ENCODE measurements around the gene PTK6. TPM values are rescaled to one million over a fixed set of nuclear protein-coding genes. Genes with fewer than 3 reads are reported as not detected.
A peak's percentile ranks its signal among the peaks of the same experiment; 100 is the strongest.
"Not testable (repeated sequence)": the region's sequence is repeated elsewhere in the genome, so short reads cannot be mapped to it uniquely, and the experiment has no call there.

The PTK6 gene
- not detected for total RNA-seq

DNA sequence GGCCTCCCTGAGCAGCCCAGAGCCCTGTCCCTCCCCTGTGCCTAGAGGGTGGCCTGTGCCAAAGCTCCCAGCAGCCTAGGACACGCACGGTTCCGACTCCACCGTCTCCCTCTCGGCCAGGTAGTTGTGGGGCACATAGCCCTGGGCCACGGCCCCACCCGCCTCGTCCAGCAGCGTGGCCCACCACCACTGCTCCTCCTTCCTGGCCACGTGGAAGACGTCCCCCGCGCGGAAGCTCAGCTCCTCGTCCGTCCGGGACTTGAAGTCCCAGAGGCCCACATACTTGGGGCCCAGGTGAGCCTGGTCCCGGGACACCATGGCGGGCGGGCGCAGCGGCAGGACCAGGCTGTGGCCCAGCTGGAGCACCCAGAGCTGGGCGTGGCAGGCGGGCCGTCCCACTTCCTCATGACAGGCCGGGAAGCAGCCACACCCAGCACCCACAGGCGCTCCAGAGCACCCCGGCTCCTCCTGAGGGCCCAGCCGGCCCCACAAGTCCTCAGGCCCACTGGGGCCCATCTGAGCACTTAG is at the start of gene PTK6:
Gene PTK6, minus strand, starts transcription at position 380 of the 528 bp plus-strand sequence. Its CDS starts 62 bp downstream, at position 318.
- no peak for DNase-seq (ENCODE audit: low spot score in 2 of 2)
- FAIRE-seq: no peak

DNA sequence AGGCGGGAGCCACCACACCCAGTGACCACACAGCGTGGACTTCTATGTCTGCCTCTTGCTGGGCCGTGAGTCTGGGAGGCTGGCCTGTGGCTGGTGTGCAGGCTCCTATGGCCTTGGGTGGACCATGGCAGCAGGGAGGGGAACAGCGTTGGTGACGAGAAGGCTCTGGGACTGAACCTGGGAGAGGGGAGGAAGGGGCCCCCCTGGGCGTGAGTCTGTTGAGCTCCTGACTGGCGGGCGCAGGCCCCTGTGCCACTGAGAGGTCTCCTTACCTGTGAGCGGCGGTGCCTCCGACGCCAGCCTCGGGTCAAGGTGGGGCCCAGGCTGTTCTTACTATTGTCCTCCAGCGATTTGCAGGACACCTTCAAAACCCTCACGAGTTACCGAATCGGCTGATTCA is 49.6 kb upstream of the PTK6 start:
- FAIRE-seq: no peak
- DNase-seq (ENCODE audit: low spot score in 2 of 2): no peak

DNA sequence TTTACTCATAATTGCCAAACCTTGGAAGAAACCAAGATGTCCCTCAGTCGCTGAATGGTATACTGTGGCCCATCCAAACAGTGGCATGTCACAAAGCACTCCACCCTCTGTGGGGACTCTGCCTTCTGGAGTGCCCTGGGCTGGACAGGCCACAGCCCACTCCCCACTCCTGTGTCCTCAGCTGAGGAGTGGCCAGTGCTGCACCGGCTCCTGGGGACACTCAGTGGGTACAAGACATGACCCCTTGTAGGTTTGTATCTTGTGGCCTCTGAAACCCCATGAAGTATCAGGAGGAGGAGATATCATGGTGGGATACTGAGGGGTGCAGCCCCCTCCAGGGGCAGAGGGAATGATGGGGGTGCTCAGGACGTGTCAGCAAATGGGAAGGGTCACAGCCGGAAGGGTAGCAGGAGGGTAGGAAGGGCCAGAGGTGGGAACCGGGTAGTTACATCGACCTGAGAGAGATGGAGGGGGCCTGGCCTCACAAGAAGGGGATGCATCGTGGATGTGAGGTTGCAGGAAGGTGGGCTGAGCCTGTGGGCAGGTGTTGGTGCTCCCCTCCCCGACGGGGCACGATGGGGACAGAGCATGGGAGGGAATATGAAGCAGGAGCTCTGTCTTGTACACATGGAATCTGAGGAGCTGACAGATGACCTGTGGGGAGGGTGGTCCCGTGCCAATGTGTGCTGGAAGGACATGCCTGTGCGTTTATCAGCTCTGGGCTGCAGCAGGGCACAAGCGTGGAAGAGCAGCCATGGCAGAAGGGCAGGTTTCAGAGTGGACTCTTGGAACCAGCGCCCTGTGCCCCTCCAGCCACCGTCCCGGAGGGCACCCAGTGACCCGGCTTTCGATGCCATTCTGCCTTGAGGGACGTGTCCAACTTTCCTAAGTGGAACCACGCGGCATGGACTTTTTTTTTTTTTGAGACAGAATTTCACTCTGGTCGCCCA is 48.7 kb upstream of the PTK6 start:
- DNase-seq (ENCODE audit: low spot score in 2 of 2) (no peak), FAIRE-seq (no peak)

DNA sequence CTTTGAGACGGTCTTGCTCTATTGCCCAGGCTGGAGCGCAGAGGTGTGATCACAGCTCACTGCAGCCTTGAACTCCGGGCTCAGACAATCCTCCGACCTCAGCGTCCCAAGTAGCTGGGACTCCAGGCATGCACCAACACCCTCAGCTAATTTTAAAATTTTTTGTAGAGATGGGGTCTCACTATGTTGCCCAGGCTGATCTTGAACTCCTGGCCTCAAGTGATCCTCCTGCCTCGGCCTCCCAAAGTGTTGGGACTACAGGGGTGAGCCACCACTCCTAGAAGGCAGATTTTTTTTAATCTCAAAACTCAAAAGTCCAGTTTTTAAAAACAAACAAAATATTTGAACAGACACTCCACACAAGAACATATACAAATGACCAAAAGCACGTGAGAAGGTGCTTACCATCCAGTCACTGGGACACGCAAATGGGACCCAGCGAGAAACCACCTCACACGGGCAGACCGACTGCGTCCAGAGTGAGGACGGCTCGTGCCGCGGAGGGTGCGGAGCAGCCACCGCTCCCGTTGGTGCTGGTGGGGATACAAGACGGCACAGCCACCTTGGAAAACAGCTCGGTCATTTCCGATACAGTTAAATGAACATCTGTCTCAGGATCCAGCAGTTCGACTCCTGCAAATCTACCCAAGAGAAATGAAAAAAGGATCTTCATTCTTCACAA is 45.3 kb upstream of the PTK6 start:
- FAIRE-seq (no peak), DNase-seq (ENCODE audit: low spot score in 2 of 2) (no peak)

DNA sequence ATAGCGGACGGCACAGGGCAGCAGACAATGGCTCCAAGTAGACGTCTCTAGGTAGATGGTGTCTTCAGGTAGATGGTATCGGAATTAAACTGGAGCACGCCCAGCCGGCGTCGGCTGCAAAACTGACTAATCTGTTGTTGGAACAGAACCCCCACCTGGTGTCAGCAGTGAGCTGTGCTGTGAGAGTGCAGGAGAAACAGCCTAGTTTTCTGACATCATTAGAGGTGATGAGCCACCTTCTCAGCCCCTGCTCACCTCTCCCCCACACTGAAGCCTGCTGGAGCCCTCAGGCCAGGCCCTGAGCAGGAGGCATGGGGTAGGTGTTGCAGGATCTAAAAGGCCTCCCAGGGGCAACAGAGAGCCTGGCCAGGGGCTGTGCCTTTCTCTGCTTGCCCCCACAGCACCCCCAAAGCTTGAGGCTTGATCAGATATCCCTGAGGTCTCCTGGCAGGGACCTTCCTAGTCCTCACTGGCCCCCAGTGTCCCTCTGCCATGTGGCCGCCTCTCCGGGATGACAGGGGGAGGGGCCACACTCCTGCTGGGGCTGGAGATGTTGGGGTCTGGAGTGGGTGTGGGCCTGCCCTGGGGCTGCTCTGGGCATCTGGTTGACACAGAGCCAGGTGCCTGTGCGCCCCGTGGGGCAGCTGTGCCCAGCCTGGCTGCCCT is 43.8 kb upstream of the PTK6 start:
- FAIRE-seq (no peak), DNase-seq (ENCODE audit: low spot score in 2 of 2) (peak in 1 of 2 donors; percentile 58)

DNA sequence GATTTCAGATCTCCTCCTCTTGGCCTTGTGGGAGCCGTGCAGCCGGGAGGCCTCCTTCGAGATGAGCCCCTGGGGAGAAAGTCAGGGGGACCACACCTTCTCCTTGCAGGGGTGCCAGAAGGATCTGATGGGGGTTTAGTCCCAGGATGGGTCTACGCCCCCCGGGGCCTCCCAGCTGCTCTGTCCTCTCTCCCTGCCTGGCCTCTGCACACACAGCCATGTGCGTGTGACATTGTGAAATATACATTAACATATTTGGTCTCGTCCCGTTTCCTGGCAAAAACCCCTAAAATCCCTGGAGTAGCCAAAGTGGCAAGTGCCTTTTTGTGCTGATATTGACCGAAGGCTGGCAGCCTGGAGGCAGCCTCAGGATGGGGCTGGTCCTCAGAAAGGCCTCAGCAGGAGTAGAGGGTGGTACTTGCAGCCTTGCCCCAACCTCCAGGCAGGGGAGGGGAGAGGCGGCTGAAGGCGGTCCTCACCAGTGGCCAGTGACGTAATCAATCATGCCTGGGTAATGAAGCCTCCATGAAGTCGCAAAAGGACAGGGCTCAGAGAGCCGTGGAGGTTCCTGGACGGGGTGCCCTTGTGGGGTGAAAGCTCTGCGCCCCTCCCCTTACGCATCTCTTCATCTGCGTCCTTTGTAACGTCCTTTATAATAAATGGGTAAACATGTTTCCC is 42.0 kb upstream of the PTK6 start:
- no peak for DNase-seq (ENCODE audit: low spot score in 2 of 2)
- no peak for FAIRE-seq

DNA sequence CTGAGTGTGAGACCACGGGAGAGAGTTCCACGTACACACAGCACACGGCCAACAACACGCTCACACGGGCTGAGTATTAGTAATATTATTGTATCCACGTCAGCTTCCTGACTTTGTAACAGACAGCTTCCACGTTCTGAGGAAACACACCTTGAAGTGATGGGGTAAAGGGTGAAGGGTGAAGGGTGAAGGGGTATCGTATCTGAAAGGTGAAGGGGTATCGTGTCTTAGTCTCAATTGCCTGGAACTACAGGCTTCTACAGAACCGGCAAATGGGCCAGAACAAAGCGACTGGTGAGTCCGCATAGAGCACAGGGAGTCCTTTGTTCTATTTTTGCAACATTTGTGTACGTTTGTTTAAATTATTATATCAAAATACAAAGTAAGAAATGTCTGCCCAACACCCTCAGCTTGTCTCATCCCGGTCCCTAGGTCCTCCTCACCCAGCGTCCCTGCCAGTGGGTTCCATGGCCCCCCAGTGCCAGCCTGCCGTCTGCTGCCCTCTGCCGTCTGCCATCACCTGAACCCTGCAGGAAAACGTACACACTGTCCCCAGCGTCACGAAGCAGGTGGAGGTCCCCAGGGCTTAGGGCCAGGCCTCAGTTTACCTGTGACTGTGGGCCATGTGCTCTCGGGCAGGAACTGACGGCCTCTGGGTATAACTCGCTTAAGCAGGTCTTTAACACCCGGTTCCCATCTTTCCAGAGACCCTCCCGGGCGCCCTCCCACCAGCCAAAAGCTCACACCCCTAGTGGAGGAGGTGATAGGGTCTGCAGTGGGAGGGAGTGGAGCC is 41.2 kb upstream of the PTK6 start:
- DNase-seq (ENCODE audit: low spot score in 2 of 2) (no peak), FAIRE-seq (no peak)

DNA sequence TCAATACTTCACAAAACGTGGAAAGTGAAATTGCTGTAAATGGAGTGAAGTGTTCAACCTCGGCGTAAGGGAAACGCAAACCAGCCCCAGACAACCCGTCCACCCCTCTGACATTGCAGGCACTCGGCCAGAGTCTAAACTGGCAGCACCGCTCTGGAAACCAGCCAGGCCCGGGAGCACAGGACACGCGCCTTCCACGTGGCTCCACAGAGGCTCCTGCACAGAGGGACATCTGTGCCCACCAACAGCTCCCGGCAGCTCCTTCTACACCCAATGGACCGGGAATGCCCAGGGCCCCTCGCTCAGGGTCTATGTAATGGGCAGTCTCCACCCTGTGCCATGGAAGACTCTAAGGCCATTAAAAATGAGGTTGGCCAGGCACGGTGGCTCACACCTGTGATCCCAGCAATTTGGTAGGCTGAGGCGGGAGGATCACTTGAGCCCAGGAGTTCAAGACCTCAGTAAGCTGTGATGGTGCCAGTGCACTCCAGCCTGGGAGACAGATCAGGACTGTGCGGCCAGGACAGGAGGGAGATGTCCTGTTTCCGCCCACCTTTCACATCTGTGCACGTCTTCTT is 40.2 kb upstream of the PTK6 start:
- FAIRE-seq (no peak), DNase-seq (ENCODE audit: low spot score in 2 of 2) (no peak)

DNA sequence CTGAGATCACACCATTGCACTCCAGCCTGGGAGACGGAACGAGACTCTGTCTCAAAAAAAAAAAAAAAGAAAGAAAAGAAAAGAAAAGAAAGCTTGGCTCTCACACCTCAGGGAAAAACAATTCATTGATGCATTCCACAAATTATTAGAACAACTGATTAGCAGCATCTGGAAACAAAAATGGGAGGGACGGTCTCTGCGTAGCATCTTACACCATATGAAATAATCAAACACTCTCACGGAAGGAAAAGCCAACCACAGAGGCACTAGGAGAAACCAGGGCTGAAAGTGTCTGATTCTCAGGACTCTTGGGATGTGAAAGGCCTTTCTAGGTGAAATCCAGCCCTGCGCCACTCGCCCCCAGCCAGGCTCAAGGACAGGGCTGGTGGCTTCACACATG is 39.1 kb upstream of the PTK6 start:
- FAIRE-seq (no peak), DNase-seq (ENCODE audit: low spot score in 2 of 2) (no peak)

DNA sequence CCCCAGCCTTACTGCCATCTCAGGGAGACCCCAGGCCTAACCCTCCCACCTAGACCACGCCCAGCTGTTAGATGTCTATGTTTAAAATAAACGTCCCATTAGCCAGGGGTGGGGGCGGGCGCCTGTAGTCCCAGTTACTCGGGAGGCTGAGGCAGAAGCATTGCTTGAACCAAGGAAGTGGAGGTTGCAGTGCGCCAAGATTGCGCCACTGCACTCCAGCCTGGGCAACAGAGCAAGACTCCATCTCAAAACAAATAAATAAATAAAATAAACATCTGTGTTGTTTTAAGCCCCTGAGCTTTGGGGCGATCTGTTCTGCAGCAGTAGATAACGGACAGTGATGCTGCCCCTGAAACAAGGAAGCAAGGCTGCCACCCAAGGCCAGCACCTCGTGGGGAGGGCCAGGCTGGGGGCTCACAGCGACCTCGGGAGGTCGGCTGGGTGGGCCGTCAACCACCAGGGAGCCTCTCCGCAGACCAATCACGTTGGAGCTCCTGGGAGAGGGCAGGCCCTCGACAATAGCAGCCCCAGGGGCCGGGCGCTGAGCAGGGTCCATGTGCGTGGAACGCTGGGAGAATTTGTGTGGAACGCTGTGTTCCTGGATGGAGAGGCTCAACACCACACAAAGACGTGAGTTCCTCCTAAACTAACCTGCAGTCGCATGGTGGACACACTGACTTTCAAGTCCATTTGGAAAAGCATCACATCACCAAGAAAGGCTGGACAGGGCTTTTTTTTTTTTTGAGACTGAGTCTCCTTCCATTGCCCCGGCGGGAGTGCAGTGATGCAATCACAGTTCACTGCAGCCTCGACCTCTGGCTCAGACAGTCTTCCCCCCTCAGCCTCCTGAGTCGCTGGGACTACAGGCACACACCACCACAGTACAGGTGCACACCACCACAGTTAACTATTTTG is 37.9 kb upstream of the PTK6 start:
- DNase-seq (ENCODE audit: low spot score in 2 of 2) (no peak), FAIRE-seq (no peak)

DNA sequence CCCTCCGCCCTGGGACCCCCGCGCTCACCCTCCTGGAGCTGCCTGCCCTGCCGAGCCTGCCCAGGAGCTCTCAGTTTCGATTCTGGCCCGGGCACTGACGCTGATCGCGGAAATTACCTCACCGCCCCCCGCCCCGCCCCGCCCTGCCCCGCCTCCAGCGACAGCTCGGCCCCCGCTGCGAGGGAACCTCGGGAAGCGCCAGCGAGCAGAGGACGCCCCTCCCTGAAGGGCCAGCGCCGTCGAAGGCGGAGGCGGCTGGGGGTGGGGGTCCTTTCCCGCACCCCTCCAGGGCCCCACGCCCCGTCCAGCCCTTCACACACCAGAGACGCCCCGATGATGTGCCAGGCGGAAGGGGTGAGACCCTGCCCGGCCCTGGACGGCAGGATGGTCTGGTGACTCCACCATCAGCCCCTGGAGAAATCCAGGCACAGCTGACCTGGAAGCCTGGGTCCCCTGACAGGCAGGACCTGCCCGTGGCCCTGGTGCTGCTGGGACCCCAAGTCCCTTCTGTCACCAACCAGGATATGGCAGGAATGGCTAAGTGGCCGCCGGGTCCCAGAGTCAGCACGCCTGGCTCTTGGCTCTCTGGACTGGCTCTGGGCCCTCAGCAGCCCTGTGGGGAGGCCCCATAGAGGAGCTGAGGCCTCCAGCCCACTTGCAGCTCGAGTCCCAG is 37.1 kb upstream of the PTK6 start, which contains the start of gene HELZ2:
Gene HELZ2, minus strand, starts transcription at position 84 of the 673 bp plus-strand sequence. CDS start 1,854 bp downstream, outside the sequence.
- DNase-seq (ENCODE audit: low spot score in 2 of 2) (peak; percentile 68 to 80), FAIRE-seq (no peak)

DNA sequence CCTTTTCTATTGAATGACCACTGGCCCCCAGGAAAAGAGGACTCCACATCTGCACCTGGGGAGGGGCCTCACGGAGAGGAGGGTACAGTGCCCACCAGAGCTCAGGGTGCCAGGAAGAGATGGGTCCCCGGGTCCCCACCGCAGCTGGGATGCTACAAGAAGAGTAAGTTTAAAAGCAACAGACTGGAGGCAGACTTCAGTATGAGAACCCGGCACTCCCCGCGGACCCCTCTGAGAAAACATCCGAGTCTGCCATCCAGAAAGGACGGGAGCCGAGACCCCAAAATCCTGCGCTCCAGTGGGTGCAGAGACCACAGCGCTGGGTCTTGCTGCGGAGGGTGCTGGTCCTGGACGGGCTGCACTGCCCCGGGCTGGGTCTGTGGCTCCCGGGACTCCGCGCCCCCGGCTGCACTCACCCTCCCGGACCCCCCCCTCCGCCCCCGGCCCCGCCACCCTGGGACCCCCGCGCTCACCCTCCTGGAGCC is 36.5 kb upstream of the PTK6 start:
- FAIRE-seq (no peak), DNase-seq (ENCODE audit: low spot score in 2 of 2) (no peak)

DNA sequence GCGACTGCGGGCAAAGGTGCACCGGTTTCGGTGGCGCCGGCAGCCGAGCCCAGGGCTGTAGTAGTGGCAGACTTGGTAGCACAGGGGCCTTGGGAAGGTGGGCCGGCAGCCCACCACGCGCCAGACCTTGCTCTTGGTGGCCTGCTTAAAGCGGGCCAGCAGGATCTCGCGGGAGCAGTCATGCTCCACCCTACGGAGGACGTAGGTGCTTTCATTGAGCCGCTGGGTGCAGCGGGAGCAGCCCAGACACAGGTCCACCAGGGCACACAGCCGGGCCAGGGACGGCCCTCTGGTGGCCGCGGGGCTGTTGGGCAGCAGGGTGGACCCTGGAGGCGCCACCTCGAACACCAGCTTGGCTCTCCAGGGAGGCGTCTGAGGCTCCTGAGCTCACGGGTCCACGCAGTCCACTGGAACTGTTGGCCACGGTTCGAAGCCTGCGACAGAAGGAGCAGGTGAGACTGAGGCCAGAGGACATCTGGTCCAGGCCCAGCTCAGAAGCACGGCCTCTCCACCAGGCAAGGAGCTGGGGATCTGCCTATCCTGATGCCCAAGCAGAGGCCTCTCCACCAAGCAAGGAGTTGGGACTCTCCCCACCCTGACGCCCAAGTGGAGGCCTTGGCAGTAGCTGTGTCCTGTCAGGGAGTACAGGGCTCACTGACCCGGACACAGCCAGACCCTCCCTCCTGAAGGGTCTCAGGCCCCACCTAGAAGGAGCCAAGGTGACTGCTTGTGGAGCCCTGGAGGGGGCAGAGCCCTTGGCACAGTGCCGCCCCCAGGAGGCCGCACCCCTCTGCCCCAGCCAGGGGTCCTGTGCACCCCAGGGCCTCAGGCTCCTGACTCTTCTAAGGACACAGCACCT is 35.8 kb upstream of the PTK6 start:
- FAIRE-seq (no peak), DNase-seq (ENCODE audit: low spot score in 2 of 2) (no peak)

DNA sequence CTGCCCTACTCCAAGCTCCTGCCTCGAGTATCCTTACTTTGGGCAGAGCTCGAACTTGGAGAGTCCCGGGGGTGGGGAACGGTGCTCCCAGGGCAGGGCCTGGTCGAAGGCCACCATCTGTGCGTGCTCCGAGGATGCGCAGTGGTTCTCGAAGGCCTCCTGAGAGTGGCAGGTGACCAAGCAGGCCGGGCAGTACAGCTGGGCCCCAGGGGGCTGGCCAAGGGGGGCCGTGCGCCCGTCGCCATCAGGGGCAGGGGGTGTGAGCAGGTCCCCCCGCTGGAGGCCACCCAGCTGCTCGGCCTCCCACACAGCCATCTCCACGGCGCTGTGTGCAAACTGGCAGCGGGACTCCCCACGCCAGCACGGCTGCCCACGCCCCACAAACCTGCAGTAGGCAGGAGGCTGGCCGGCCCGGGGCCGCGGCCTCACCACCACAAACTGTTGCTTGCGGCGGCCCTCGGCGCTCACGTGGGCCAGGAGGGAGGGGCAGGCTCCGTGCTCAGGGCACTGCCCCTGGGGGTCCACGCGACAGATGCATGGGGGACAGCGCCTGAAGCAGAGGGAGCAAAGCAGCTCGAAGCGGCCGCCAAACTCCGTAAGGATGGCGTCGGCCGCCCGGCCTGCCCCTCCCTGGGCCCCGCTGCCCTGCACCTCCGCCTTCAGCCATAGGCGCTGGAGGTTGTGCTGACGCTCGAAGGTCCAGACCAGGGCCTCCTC is 35.1 kb upstream of the PTK6 start:
- no peak for FAIRE-seq
- no peak for DNase-seq (ENCODE audit: low spot score in 2 of 2)

DNA sequence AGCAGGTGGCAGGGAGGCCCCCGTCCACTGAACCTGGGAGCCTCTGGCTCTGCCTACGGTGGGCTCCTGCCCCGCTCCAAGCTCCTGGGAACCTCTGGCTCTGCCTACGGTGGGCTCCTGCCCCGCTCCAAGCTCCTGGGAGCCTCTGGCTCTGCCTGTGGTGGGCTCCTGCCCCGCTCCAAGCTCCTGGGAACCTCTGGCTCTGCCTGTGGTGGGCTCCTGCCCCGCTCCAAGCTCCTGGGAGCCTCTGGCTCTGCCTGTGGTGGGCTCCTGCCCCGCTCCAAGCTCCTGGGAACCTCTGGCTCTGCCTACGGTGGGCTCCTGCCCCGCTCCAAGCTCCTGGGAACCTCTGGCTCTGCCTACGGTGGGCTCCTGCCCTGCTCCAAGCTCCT is 33.9 kb upstream of the PTK6 start:
- not testable (repeated sequence) for DNase-seq (ENCODE audit: low spot score in 2 of 2); FAIRE-seq
